Small intestine (tissue), 7 donors: Measurements from ENCODE around the gene YWHAQ. TPM values are rescaled to one million over a fixed set of nuclear protein-coding genes. Genes with fewer than 3 reads are reported as not detected.
"Not testable (repeated sequence)": the region's sequence is repeated elsewhere in the genome, so short reads cannot be mapped to it uniquely, and the experiment has no call there.

Experiments used
- DNase-seq, 2 donors: peaks; one replicate each; pipeline versions ENCODE4 v3.0.0 to v3.0.0-alpha.2; 2013
- FAIRE-seq: peaks from 2 replicates; lab custom pipeline; 2012; peaks lifted over from hg19 to GRCh38; lab: Jason Lieb, UNC
- H3K27ac ChIP-seq, 3 donors: one replicate each; pipeline ENCODE4 v1.5.1; 2013; ENCODE audit warnings: low read length in 2 of 3, mild to moderate bottlenecking in 2 of 3, control low read depth in 1 of 3, inconsistent platforms in 1 of 3, low read depth in 1 of 3, moderate library complexity in 1 of 3
- H3K27me3 ChIP-seq, 3 donors: one replicate each; pipeline ENCODE4 v1.6.1; 2013; ENCODE audit warnings: low read length in 3 of 3, inconsistent platforms in 1 of 3; ENCODE audit not compliant: control insufficient read depth in 3 of 3, insufficient read depth in 3 of 3
- H3K36me3 ChIP-seq, 3 donors: one replicate each; pipeline ENCODE4 v1.6.1; 2013; ENCODE audit warnings: low read length in 3 of 3, inconsistent platforms in 1 of 3, low read depth in 1 of 3, mild to moderate bottlenecking in 1 of 3, moderate library complexity in 1 of 3; ENCODE audit not compliant: control insufficient read depth in 3 of 3, insufficient read depth in 2 of 3
- H3K4me1 ChIP-seq, 3 donors: one replicate each; pipeline ENCODE4 v1.6.1; 2013; ENCODE audit warnings: low read length in 2 of 3, inconsistent platforms in 1 of 3, low read depth in 1 of 3, mild to moderate bottlenecking in 1 of 3, moderate library complexity in 1 of 3; ENCODE audit not compliant: control insufficient read depth in 3 of 3, insufficient read depth in 2 of 3
- H3K4me3 ChIP-seq, 3 donors: one replicate each; pipeline ENCODE4 v1.5.1; 2013; ENCODE audit warnings: low read length in 3 of 3, control low read depth in 1 of 3, inconsistent platforms in 1 of 3, low read depth in 1 of 3, mild to moderate bottlenecking in 1 of 3, moderate library complexity in 1 of 3
- H3K9me3 ChIP-seq, 2 donors: one replicate each; pipeline ENCODE4 v1.6.1; 2013; ENCODE audit warnings: low read depth in 1 of 2, low read length in 1 of 2; ENCODE audit not compliant: control insufficient read depth in 2 of 2, insufficient read depth in 1 of 2
- WGBS, 3 donors: extraction: QIAGEN DNeasy Blood & Tissue Kit; methylation state at CpG; one replicate each; pipeline ENCODE4 v1.1.7; 2013; 5-methylcytosine and 5-hydroxymethylcytosine counted together
- polyA plus RNA-seq, 4 donors: library from polyadenylated mRNA; stranded (reverse) in 3 of 4; unstranded in 1 of 4; fragments of 200-250 nt in 3 of 4; fragments of 120-200 nt in 1 of 4; gene quantifications; one replicate each; pipeline versions ENCODE4 v1.2.1 to v1.2.3, GENCODE V29; 2013
- donor health status: healthy with polysubstance abuse.
- donor health status: control.
- donor health status: control.
- donor health status: Bipolar disorder and iron deficiency.
- donor health status: healthy.

The YWHAQ gene
- polyA plus RNA-seq, 4 donors = 123 to 215 (median 173) TPM

DNA sequence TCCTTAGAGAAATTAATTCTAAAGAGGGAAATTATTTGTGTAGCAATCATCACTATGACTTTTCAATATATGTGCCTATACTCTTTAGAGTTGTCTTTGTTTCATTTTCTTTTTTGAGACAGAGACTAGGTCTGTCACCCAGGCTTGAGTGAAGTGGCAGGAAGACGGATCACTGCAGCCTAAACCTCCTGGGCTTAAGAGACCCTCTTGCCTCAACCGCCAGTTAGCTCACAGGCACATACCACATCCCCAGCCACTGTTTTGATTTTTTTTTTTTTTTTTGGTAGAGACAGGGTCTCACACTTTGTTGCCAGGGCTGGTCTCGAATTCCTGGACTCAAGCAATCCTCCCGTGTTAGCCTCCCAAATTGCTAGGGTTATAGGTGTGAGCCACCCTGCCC lies 12.4 kb downstream of the YWHAQ start:
- FAIRE-seq (no peak), DNase-seq (no peak)
- Histone ChIP-seq H3K4me1 (peaks cover 6 to 15% (median 10%) of the 10 kb centered on the region in 3 donors), H3K9me3 (no peaks in the 10 kb centered on the region), H3K36me3 (peaks cover 0 to 9% (median 0%) of the 10 kb centered on the region in 3 donors), H3K4me3 (no peak overlapping the region), H3K27ac (peak overlapping the region in 1 of 3 donors; percentile 8), H3K27me3 (no peaks in the 10 kb centered on the region)
- WGBS, 3 donors = 65 to 81% (median 67%) methylated on average over 4 of the region's 4 CpGs

DNA sequence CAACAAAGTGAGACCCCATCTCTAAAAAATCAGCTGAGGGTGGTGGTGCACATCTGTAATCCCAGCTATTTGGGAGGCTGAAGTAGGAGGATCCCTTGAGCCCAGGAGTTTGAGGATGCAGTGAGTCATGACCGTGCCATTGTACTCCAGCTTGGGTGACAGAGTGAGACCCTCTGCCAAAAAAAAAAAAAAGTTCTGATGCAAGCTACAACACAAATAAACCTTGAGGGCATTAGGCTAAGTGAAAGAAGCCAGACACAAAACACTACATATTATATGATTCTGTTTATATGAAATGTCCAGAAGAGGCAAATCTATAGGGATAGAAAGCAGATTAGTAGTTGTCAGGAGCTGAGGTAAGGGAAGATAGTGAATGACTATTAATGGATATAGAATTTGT lies 13.0 kb downstream of the YWHAQ start:
- WGBS, 3 donors = 74 to 94% (median 90%) methylated on average over 1 of the region's 1 CpG
- no peak for FAIRE-seq
- Histone ChIP-seq H3K27ac (no peak overlapping the region), H3K4me3 (no peak overlapping the region), H3K9me3 (no peaks in the 10 kb centered on the region), H3K4me1 (peaks cover 6 to 15% (median 10%) of the 10 kb centered on the region in 3 donors), H3K27me3 (no peaks in the 10 kb centered on the region), H3K36me3 (peaks cover 0 to 6% (median 0%) of the 10 kb centered on the region in 3 donors)
- no peak for DNase-seq

GRCh38 chr2:9617296-9617695 lies 13.5 kb downstream of the YWHAQ start:
- Histone ChIP-seq H3K9me3 (no peaks in the 10 kb centered on the region), H3K4me3 (no peak overlapping the region), H3K4me1 (peaks cover 9 to 15% (median 10%) of the 10 kb centered on the region in 3 donors), H3K36me3 (peaks cover 0 to 6% (median 0%) of the 10 kb centered on the region in 3 donors), H3K27me3 (no peaks in the 10 kb centered on the region), H3K27ac (no peak overlapping the region)
- DNase-seq (no peak), FAIRE-seq (no peak)
- WGBS, 3 donors = 89 to 94% (median 93%) methylated on average over 5 of the region's 5 CpGs

- H3K4me1 ChIP-seq = peaks cover 5 to 7% (median 6%) of the 10 kb centered on the region in 3 donors
- FAIRE-seq = no peak
- WGBS, 3 donors = 63 to 77% (median 67%) methylated on average over 3 of the region's 3 CpGs
Observed at GRCh38 chr2:9614562-9614961, 16.2 kb downstream of the YWHAQ start.

DNA sequence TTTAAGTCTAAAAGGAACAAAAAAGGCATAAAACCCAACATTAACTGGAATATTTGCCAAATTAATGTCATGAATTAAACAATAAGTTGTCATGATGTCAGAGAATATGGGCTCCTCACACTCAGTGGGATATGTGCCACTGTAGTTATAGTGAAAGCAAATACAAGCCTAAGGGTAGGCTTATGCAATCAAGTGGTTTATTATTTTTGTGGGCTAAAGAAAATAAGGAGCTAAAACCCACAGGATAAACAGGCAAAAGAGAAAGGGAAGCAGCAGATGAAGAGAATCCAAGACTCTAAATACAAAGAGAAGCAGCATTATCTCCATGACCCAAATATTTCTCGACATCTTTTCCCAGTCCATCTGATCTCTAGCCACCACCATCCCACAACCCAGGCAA lies 17.5 kb downstream of the YWHAQ start:
- H3K9me3 ChIP-seq = no peaks in the 10 kb centered on the region
- H3K27me3 ChIP-seq = no peaks in the 10 kb centered on the region
- FAIRE-seq = no peak
- H3K4me1 ChIP-seq = peaks cover 5 to 7% (median 7%) of the 10 kb centered on the region in 3 donors
- no peak for DNase-seq
- no peak overlapping the region for H3K27ac ChIP-seq
- no peak overlapping the region for H3K4me3 ChIP-seq
- WGBS, 3 donors = 73 to 95% (median 81%) methylated on average over 1 of the region's 1 CpG
- peaks cover 0 to 4% (median 0%) of the 10 kb centered on the region in 3 donors for H3K36me3 ChIP-seq

More at GRCh38 chr2:9614562-9614961, 16.2 kb downstream of the YWHAQ start:
- Histone ChIP-seq H3K9me3 (no peaks in the 10 kb centered on the region), H3K4me3 (no peak overlapping the region), H3K36me3 (peaks cover 0 to 4% (median 0%) of the 10 kb centered on the region in 3 donors), H3K27me3 (no peaks in the 10 kb centered on the region), H3K27ac (no peak overlapping the region)
- DNase-seq = no peak

DNA sequence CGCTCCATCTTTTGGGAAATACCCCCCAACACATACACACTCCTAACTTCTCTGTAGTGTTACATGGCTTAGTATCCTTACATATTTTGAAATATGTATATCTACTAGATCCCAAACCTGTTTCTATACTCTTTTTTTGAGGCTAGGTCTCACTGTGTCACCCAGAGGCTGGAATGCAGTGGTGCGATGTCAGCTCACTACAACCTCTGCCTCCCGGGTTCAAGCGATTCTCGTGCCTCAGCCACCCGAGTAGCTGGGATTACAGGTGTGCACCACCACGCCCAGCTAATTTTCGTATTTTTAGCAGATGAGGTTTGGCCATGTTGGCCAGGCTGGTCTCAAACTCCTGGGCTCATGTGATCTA lies 19.3 kb downstream of the YWHAQ start:
- H3K9me3 ChIP-seq, FAIRE-seq, H3K27ac ChIP-seq, H3K27me3 ChIP-seq, H3K36me3 ChIP-seq, DNase-seq, H3K4me3 ChIP-seq: not testable (repeated sequence)
- H3K4me1 ChIP-seq = peaks cover 4 to 11% (median 5%) of the 10 kb centered on the region in 3 donors
- 95 to 97% (median 96%) methylated on average over 8 of the region's 8 CpGs for WGBS, 3 donors

GRCh38 chr2:9610781-9611548 lies 19.8 kb downstream of the YWHAQ start:
- H3K27me3 ChIP-seq = no peaks in the 10 kb centered on the region
- H3K4me1 ChIP-seq = peaks cover 4 to 11% (median 5%) of the 10 kb centered on the region in 3 donors
- DNase-seq (no peak), FAIRE-seq (no peak)
- peaks cover 0 to 2% (median 0%) of the 10 kb centered on the region in 3 donors for H3K36me3 ChIP-seq
- 81 to 91% (median 89%) methylated on average over 7 of the region's 7 CpGs for WGBS, 3 donors
- no peak overlapping the region for H3K27ac ChIP-seq
- no peaks in the 10 kb centered on the region for H3K9me3 ChIP-seq
- H3K4me3 ChIP-seq = no peak overlapping the region

DNA sequence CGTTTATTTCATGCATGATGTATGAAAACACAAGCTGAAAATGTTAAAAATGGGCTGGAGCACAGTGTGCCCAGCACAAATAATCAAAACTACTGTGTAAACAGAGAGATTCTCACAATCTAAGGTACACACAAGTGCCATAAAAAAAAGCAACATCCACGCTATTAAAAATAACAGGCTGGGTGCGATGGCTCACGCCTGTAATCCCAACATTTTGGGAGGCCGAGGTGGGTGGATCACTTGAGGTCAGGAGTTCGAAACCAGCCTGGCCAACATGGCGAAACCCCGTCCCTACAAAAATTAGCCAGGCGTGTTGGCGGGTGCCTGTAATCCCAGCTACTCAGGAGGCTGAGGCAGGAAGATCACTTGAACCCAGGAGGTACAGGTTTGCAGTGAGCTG lies 22.3 kb downstream of the YWHAQ start:
- DNase-seq, H3K9me3 ChIP-seq, H3K27me3 ChIP-seq, H3K4me1 ChIP-seq, H3K36me3 ChIP-seq, FAIRE-seq: not testable (repeated sequence)
- Histone ChIP-seq H3K27ac (peak overlapping the region in 2 of 3 donors; percentile 1 to 66), H3K4me3 (peak overlapping the region in 1 of 3 donors; percentile 7)
- 44 to 63% (median 57%) methylated on average over 10 of the region's 10 CpGs for WGBS, 3 donors
